ENCODE results near the gene NOX3.

GRCh38 chr6:155485756-155486155 is 30.1 kb upstream of the NOX3 start:
- TF ChIP-seq CTCF (conservative IDR thresholded peaks at IDR 0.05) (no peak), ZFX (IDR thresholded peaks at IDR 0.05) (no peak)

Measured in C4-2B (cell line).